Osteoblast (primary cell): Measurements from ENCODE around the gene SOD3. TPM values are rescaled to one million over a fixed set of nuclear protein-coding genes. Genes with fewer than 3 reads are reported as not detected.

ENCODE experiments used
- DNase-seq: peaks from one replicate; pipeline ENCODE4 v3.0.0; 2011; ENCODE audit warnings: low spot score, mixed read lengths; ENCODE audit not compliant: insufficient read length; ENCODE audit errors: missing footprints
- H2AFZ ChIP-seq: 2 replicates; pipeline ENCODE4 v1.6.0; 2011; ENCODE audit warnings: mild to moderate bottlenecking, low read length
- H3K27ac ChIP-seq: 2 replicates; pipeline ENCODE4 v1.5.1; 2011; ENCODE audit warnings: mild to moderate bottlenecking, low read depth, low read length, moderate library complexity
- H3K27me3 ChIP-seq: 2 replicates; pipeline ENCODE4 v1.6.0; 2012; ENCODE audit warnings: mild to moderate bottlenecking, control low read depth, inconsistent platforms, low read length, moderate library complexity; ENCODE audit not compliant: insufficient read depth
- H3K36me3 ChIP-seq: 2 replicates; pipeline ENCODE4 v1.5.1; 2011; ENCODE audit warnings: mild to moderate bottlenecking, low read length, control low read depth, moderate library complexity; ENCODE audit not compliant: insufficient read depth
- H3K4me1 ChIP-seq: 2 replicates; pipeline ENCODE4 v1.5.1; 2011; ENCODE audit warnings: mild to moderate bottlenecking, low read length, control low read depth, moderate library complexity; ENCODE audit not compliant: insufficient read depth
- H3K4me2 ChIP-seq: 2 replicates; pipeline ENCODE4 v1.6.0; 2011; ENCODE audit warnings: mild to moderate bottlenecking, low read length; ENCODE audit not compliant: insufficient read depth
- H3K4me3 ChIP-seq: fragments of 200-600 bp; sonication (generic); 3 replicates; pipeline ENCODE4 v1.5.1; 2012; ENCODE audit warnings: mild to moderate bottlenecking, low read length, inconsistent platforms; ENCODE audit not compliant: insufficient read depth
- H3K79me2 ChIP-seq: 2 replicates; pipeline ENCODE4 v1.6.0; 2012; ENCODE audit warnings: mild to moderate bottlenecking, low read length, control low read depth, inconsistent platforms; ENCODE audit not compliant: insufficient read depth
- H3K9me3 ChIP-seq: 2 replicates; pipeline ENCODE4 v1.5.1; 2011; ENCODE audit warnings: low read depth, low read length, control low read depth
- H4K20me1 ChIP-seq: 2 replicates; pipeline ENCODE4 v1.6.0; 2012; ENCODE audit warnings: mild to moderate bottlenecking, low read length, control low read depth; ENCODE audit not compliant: insufficient read depth
- total RNA-seq: library from RNA; depleted of rRNA; stranded (reverse); fragments of >200 nt; gene quantifications from 2 replicates; pipeline ENCODE4 v1.2.3, GENCODE V29; 2012
- TF ChIP-seq, protein P1 (sequence below): IDR thresholded peaks from 2 replicates; pipeline ENCODE4 v1.5.1; 2011; ENCODE audit warnings: mild to moderate bottlenecking, low read depth, low read length, moderate library complexity; ENCODE audit errors: extremely low read depth

Gene SOD3
- total RNA-seq, 1 donor: 4.3 TPM

DNA sequence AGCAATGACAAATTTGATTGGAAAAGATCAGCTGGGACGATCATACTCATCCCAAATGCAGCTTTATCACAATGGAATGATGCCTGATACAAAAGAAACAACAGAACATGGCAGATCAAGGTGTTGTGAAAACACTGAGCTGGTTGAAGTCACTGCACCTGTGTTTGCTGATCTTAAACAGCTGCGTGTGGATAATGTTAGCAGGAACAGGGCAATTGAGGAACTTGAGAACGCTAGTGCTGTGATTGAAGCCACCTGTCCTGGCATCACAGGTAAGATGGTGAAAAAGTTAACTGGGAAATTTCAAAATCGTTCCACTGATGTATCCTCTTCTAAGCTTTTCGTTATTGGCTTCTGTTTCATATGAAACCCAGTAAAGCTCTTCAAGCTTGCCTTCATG is 27.4 kb upstream of the SOD3 start:
- Histone ChIP-seq H3K4me1 (peaks cover 31% of the 10 kb centered on the region), H4K20me1 (no peaks in the 10 kb centered on the region), H3K4me2 (no peak overlapping the region), H3K27ac (no peak overlapping the region), H3K79me2 (no peaks in the 10 kb centered on the region), H3K36me3 (no peaks in the 10 kb centered on the region), H3K9me3 (no peaks in the 10 kb centered on the region), H3K4me3 (no peak overlapping the region), H3K27me3 (no peaks in the 10 kb centered on the region), H2AFZ (no peak overlapping the region)
- TF ChIP-seq, protein P1, sequence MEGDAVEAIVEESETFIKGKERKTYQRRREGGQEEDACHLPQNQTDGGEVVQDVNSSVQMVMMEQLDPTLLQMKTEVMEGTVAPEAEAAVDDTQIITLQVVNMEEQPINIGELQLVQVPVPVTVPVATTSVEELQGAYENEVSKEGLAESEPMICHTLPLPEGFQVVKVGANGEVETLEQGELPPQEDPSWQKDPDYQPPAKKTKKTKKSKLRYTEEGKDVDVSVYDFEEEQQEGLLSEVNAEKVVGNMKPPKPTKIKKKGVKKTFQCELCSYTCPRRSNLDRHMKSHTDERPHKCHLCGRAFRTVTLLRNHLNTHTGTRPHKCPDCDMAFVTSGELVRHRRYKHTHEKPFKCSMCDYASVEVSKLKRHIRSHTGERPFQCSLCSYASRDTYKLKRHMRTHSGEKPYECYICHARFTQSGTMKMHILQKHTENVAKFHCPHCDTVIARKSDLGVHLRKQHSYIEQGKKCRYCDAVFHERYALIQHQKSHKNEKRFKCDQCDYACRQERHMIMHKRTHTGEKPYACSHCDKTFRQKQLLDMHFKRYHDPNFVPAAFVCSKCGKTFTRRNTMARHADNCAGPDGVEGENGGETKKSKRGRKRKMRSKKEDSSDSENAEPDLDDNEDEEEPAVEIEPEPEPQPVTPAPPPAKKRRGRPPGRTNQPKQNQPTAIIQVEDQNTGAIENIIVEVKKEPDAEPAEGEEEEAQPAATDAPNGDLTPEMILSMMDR: no peak
- no peak for DNase-seq

GRCh38 chr4:24768604-24769003 is 26.8 kb upstream of the SOD3 start:
- H3K27ac ChIP-seq: no peak overlapping the region
- TF ChIP-seq, protein P1: no peak
- DNase-seq: no peak
- H3K4me1 ChIP-seq: peaks cover 26% of the 10 kb centered on the region
- H3K4me3 ChIP-seq: no peak overlapping the region
- H3K36me3 ChIP-seq: no peaks in the 10 kb centered on the region
- H3K4me2 ChIP-seq: no peak overlapping the region
- no peak overlapping the region for H2AFZ ChIP-seq
- no peaks in the 10 kb centered on the region for H4K20me1 ChIP-seq
- H3K27me3 ChIP-seq: no peaks in the 10 kb centered on the region
- H3K79me2 ChIP-seq: no peaks in the 10 kb centered on the region
- H3K9me3 ChIP-seq: no peaks in the 10 kb centered on the region

DNA sequence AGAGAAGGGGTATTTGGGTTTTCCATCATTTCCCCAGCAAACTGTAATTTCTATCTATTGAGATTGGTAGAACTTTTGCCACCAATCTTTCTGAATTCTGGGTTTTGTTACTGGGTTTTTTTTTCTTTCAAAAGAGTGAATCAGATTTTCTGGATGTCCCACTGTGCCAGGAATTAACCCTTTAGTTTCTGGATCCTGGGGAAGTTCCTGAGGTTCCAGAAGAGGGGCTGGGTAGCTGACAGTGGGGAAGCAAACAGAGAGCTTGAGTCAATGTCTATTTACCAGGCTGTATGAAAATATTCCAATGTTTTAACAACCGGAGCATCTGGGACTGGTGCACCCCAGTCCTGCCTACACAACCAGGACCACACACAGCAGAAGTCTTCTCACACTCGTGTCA is 25.8 kb upstream of the SOD3 start:
- no peaks in the 10 kb centered on the region for H3K27me3 ChIP-seq
- H3K4me2 ChIP-seq: peak overlapping the region; percentile 60
- peaks cover 25% of the 10 kb centered on the region for H3K4me1 ChIP-seq
- TF ChIP-seq, protein P1: no peak
- no peak overlapping the region for H3K4me3 ChIP-seq
- DNase-seq: no peak
- H3K9me3 ChIP-seq: no peaks in the 10 kb centered on the region
- peak overlapping the region; percentile 71 for H3K27ac ChIP-seq
- no peaks in the 10 kb centered on the region for H4K20me1 ChIP-seq
- H3K36me3 ChIP-seq: no peaks in the 10 kb centered on the region
- no peak overlapping the region for H2AFZ ChIP-seq
- H3K79me2 ChIP-seq: no peaks in the 10 kb centered on the region

- peak; percentile 26 for DNase-seq
- no peaks in the 10 kb centered on the region for H3K9me3 ChIP-seq
- peaks cover 31% of the 10 kb centered on the region for H3K4me1 ChIP-seq
- no peaks in the 10 kb centered on the region for H3K27me3 ChIP-seq
- no peaks in the 10 kb centered on the region for H3K79me2 ChIP-seq
- peak overlapping the region; percentile 60 for H3K4me2 ChIP-seq
- H4K20me1 ChIP-seq: no peaks in the 10 kb centered on the region
- peak overlapping the region; percentile 71 for H3K27ac ChIP-seq
- H3K4me3 ChIP-seq: no peak overlapping the region
- H3K36me3 ChIP-seq: no peaks in the 10 kb centered on the region
- H2AFZ ChIP-seq: no peak overlapping the region
- TF ChIP-seq, protein P1: no peak
Measured at GRCh38 chr4:24770032-24770584, 25.3 kb upstream of the SOD3 start.
